Astrocyte of the spinal cord (primary cell): ENCODE data around the gene PCDH12.

Source experiments
- DNase-seq: peaks from one replicate; pipeline ENCODE4 v3.0.0; 2011; ENCODE audit warnings: low read depth, low spot score
- H3K4me3 ChIP-seq: 2 replicates; pipeline ENCODE4 v1.5.1; 2011; ENCODE audit warnings: low read depth, mild to moderate bottlenecking, low read length, moderate library complexity
- CTCF ChIP-seq: IDR thresholded peaks from 2 replicates; pipeline ENCODE4 v1.5.1; 2012; ENCODE audit warnings: low read depth, mild to moderate bottlenecking, low read length, inconsistent platforms
- in situ Hi-C: cut with HindIII; loops from 2 replicates; pipeline ENCODE4 v1.10.0; 2017; ENCODE audit warnings: low sequenced_read_pairs

Gene PCDH12

DNA sequence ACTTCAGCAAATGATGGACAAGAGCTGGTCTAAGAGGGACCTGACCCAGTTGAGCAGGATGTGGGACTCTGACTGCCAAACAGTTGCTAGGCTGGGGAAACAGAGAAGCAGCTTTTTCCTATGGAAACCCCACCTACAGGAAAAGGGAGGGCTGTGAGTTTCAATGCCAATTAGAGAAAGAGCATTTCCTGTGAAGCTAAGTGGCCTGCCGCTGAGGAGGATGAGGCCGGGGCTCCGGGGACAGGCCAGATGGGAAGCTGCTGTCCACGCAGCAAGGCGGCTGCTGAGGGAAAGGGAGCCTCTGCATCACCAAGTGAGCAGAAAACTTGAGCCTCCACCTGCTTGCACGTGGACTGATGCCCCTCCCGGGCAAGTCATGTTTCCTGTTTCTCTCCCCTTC, at the start of gene PCDH12:
PCDH12 (minus strand) TSS at position 90 of the 400 bp plus-strand sequence. CDS start 351 bp downstream, outside the sequence.
- in situ Hi-C loops: no loop called here
- H3K4me3 ChIP-seq: no peak within 1 kb of the TSS
- TF ChIP-seq CTCF: no peak
- DNase-seq: no peak

DNA sequence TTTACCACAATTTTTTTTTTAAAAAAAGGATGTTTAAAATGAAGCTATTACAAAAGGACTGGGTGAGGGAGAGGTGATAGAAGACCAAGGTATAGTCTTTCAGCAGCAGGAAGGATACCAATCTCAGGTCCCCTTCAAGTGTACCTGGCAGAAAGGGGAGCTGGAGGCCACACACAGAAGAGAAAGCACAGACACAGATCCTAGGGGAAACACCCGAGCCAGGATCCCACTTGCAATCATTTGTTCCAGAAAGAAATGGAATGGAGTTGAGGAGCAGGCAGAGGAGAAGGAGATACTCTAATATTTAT, 49.2 kb upstream of the PCDH12 start:
- no peak overlapping the region for H3K4me3 ChIP-seq
- TF ChIP-seq CTCF: no peak
- in situ Hi-C loops: no loop called here
- no peak for DNase-seq

GRCh38 chr5:142006363-142007236, 48.6 kb upstream of the PCDH12 start:
- in situ Hi-C loops: no loop called here
- no peak for TF ChIP-seq CTCF
- no peak for DNase-seq
- H3K4me3 ChIP-seq: no peak overlapping the region

- in situ Hi-C loops: no loop called here
- DNase-seq: no peak
- no peak for TF ChIP-seq CTCF
- H3K4me3 ChIP-seq: no peak overlapping the region
Measured at GRCh38 chr5:142003266-142003800, 45.3 kb upstream of the PCDH12 start.

DNA sequence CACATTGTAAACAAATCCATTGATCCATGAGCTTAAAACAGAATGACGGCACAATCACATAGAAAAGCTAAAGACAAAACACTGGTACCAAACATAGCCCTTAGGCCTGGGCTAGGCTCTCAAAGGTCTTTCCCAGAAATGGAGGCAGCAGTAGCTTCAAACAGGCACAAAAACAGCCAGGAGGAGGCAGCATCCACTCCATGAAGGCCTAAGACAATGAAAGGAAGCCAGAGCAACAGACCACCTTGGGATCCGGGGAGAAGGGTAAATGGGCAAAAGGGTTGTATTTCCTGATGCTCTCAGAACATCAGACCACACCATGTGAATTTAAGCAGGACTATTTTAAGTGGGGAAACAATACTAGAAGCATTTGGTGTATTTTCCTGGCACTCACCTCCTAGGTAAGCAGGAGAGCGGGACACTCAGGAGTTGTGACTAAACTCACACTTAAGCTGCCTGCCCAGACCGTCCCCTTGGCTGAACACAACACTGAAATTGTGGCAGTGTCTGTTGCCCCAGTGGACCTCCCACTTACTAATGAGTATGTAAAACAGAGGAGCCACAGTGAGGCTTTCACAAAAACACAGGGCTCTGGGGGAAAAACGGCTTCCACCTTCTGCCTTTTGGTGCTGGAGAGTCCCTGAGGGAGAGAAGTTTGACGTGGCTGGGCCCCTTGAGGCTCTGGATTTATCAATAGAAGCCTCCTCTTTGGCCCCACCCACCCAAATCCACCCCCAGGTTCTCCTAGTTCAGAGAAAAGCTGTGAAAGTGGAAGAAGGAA, 42.9 kb upstream of the PCDH12 start:
- in situ Hi-C loops: no loop called here
- TF ChIP-seq CTCF: peak; percentile 48
- no peak overlapping the region for H3K4me3 ChIP-seq
- peak; percentile 10 for DNase-seq

DNA sequence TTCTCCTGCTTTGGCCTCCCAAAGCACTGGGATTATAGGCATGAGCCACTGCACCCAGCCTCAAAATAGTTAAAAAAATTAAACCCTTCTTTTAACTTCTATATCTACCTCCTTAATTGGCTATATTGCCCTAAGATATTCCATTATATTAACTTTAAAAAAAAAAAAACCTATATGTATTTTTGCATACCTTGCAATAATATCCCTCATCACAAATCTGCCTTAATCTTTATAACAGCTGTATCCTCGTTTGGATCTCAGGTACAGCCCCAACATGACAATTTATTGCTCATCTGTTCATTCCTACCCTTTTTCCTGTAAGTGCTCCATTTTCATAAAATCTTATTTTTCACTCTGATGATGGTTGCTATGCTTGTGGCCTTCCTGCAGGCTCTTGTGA, 42.2 kb upstream of the PCDH12 start:
- DNase-seq: no peak
- no peak overlapping the region for H3K4me3 ChIP-seq
- TF ChIP-seq CTCF: no peak
- in situ Hi-C loops: no loop called here
